ENCODE results near the gene LRIT2. TPM values are rescaled to one million over a fixed set of nuclear protein-coding genes. Genes with fewer than 3 reads are reported as not detected.

The LRIT2 gene
- total RNA-seq, 1 donor from 2014 or later = not detected

DNA sequence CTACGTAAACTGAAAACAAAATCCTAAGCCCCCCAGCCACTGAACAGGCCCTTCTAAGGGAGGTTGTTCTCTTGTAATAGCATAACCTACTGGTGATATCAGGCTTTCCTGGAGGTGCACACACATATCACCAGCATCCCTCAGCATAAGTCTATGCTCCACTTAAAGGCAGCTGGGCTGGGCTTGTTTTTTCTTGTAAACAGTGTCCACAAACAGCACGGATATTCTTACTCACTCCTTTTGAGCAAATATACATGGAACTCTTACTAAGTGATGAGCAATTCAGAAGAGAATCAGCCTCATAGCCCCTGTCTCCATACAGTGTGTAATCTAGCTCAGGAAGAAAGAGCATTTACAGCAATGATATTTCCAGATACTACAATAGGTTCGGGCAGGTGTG, 13.6 kb upstream of the LRIT2 start:
- Mint-ChIP-seq H3K36me3 (ENCODE audit: insufficient read depth) (no peaks in the 10 kb centered on the region), H3K4me1 (ENCODE audit: low read depth) (no peaks in the 10 kb centered on the region), H3K4me3 (ENCODE audit: low read depth) (no peak overlapping the region), H3K27ac (no peak overlapping the region), H3K9me3 (ENCODE audit: low read depth) (no peaks in the 10 kb centered on the region), H3K27me3 (peaks cover 31% of the 10 kb centered on the region)
- TF ChIP-seq, protein P1, sequence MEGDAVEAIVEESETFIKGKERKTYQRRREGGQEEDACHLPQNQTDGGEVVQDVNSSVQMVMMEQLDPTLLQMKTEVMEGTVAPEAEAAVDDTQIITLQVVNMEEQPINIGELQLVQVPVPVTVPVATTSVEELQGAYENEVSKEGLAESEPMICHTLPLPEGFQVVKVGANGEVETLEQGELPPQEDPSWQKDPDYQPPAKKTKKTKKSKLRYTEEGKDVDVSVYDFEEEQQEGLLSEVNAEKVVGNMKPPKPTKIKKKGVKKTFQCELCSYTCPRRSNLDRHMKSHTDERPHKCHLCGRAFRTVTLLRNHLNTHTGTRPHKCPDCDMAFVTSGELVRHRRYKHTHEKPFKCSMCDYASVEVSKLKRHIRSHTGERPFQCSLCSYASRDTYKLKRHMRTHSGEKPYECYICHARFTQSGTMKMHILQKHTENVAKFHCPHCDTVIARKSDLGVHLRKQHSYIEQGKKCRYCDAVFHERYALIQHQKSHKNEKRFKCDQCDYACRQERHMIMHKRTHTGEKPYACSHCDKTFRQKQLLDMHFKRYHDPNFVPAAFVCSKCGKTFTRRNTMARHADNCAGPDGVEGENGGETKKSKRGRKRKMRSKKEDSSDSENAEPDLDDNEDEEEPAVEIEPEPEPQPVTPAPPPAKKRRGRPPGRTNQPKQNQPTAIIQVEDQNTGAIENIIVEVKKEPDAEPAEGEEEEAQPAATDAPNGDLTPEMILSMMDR (IDR thresholded peaks at IDR 0.05; ENCODE audit: unreplicated experiment) = no peak
- no peak for DNase-seq (ENCODE audit: low spot score, unreplicated experiment)

GRCh38 chr10:84237199-84238051, 12.1 kb upstream of the LRIT2 start:
- no peak for DNase-seq (ENCODE audit: low spot score, unreplicated experiment)
- Mint-ChIP-seq H3K36me3 (ENCODE audit: insufficient read depth) (no peaks in the 10 kb centered on the region), H3K27me3 (peaks cover 31% of the 10 kb centered on the region), H3K9me3 (ENCODE audit: low read depth) (no peaks in the 10 kb centered on the region), H3K4me1 (ENCODE audit: low read depth) (no peaks in the 10 kb centered on the region), H3K4me3 (ENCODE audit: low read depth) (no peak overlapping the region), H3K27ac (no peak overlapping the region)
- TF ChIP-seq, protein P1 (IDR thresholded peaks at IDR 0.05; ENCODE audit: unreplicated experiment) = peak; percentile 51

- no peak for DNase-seq (ENCODE audit: low spot score, unreplicated experiment)
- Mint-ChIP-seq H3K27me3 (peaks cover 31% of the 10 kb centered on the region), H3K36me3 (ENCODE audit: insufficient read depth) (no peaks in the 10 kb centered on the region), H3K4me3 (ENCODE audit: low read depth) (no peak overlapping the region), H3K27ac (no peak overlapping the region), H3K9me3 (ENCODE audit: low read depth) (no peaks in the 10 kb centered on the region), H3K4me1 (ENCODE audit: low read depth) (no peaks in the 10 kb centered on the region)
- TF ChIP-seq, protein P1 (IDR thresholded peaks at IDR 0.05; ENCODE audit: unreplicated experiment) = no peak
Observed at GRCh38 chr10:84236807-84237198, 11.5 kb upstream of the LRIT2 start.

GRCh38 chr10:84235096-84235495, 9.8 kb upstream of the LRIT2 start:
- Mint-ChIP-seq H3K9me3 (ENCODE audit: low read depth) (no peaks in the 10 kb centered on the region), H3K4me3 (ENCODE audit: low read depth) (no peak overlapping the region), H3K27me3 (peaks cover 27% of the 10 kb centered on the region), H3K36me3 (ENCODE audit: insufficient read depth) (no peaks in the 10 kb centered on the region), H3K27ac (no peak overlapping the region), H3K4me1 (ENCODE audit: low read depth) (no peaks in the 10 kb centered on the region)
- DNase-seq (ENCODE audit: low spot score, unreplicated experiment) = no peak
- TF ChIP-seq, protein P1 (IDR thresholded peaks at IDR 0.05; ENCODE audit: unreplicated experiment) = no peak

GRCh38 chr10:84234479-84234878, 9.1 kb upstream of the LRIT2 start:
- Mint-ChIP-seq H3K27ac (no peak overlapping the region), H3K27me3 (peaks cover 29% of the 10 kb centered on the region), H3K4me3 (ENCODE audit: low read depth) (no peak overlapping the region), H3K4me1 (ENCODE audit: low read depth) (no peaks in the 10 kb centered on the region), H3K36me3 (ENCODE audit: insufficient read depth) (no peaks in the 10 kb centered on the region), H3K9me3 (ENCODE audit: low read depth) (no peaks in the 10 kb centered on the region)
- TF ChIP-seq, protein P1 (IDR thresholded peaks at IDR 0.05; ENCODE audit: unreplicated experiment) = no peak
- DNase-seq (ENCODE audit: low spot score, unreplicated experiment) = no peak
